ENCODE results near the gene UGT1A5. TPM values are rescaled to one million over a fixed set of nuclear protein-coding genes. Genes with fewer than 3 reads are reported as not detected.

UGT1A5 gene
- total RNA-seq, 1 experiment from 2014 or later: not detected

DNA sequence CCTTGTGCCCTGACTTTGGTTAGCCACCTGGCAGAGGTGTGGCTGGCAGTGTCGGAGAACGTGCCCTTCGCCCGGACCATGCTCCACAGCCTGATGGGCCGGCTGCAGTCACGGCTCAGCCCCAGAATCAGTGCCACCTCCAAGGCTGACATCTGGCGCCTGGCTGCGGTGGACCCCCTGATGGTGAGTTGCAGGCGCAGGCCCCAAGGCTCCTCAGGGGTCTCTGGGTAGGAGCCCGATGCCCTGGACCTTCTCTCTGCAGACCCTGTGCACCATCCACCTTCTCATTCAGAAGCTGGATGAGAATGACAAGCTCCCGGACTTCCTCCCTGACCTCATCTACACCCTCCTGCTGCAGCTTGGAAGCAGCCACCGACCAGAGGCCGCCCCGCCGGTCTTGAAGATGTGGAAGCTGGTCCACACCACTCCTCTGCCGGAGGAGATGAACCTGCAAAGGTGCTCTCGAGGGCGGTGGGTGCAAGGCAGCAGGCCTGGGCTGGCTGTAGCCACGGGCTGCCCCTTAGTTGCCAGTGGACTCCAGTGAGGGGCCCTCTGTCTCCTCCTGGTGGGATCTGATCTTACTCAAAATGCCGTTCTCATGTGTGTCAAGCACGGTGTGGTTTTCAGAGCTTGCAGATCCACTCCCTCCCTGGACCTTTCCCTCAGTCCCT, 109.5 kb downstream of the UGT1A5 start:
- no peak overlapping the region for H3K4me2 ChIP-seq (ENCODE audit: low read length)
- no peaks in the 10 kb centered on the region for H3K9me3 ChIP-seq (ENCODE audit: control insufficient read depth in 1 of 2, insufficient read depth in 1 of 2, low read depth in 1 of 2, low read length in 2 of 2)
- no peaks in the 10 kb centered on the region for H3K27me3 ChIP-seq (ENCODE audit: insufficient read depth, low read length)
- no peak overlapping the region for H3K4me3 ChIP-seq (replicated peaks in 1 of 2; ENCODE audit: low read depth in 1 of 2, low read length in 2 of 2)
- BruUV-seq (replicated peaks): no TSS peak
- no peaks in the 10 kb centered on the region for H3K9me2 ChIP-seq (ENCODE audit: insufficient read depth)
- intact Hi-C loops (cut with micrococcal nuclease): no loop called here
- TF ChIP-seq ATF3 (IDR thresholded peaks at IDR 0.05) (no peak), ZNF274 (IDR thresholded peaks at IDR 0.05; ENCODE audit: low read depth, low read length) (no peak), ZBTB33 (IDR thresholded peaks at IDR 0.05; ENCODE audit: extremely low read depth, insufficient replicate concordance, low read length) (no peak), SRF (IDR thresholded peaks at IDR 0.05; ENCODE audit: low read depth) (no peak), EZH2 (IDR thresholded peaks at IDR 0.05) (no peak), TCF7L2 (IDR thresholded peaks at IDR 0.05; ENCODE audit: borderline replicate concordance, extremely low read depth, insufficient read depth, insufficient read length) (no peak), YY1 (IDR thresholded peaks at IDR 0.05; ENCODE audit: extremely low read depth, insufficient replicate concordance, low read depth, low read length) (no peak)
- TF ChIP-seq, protein P1, sequence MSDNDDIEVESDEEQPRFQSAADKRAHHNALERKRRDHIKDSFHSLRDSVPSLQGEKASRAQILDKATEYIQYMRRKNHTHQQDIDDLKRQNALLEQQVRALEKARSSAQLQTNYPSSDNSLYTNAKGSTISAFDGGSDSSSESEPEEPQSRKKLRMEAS (IDR thresholded peaks at IDR 0.05): no peak
- H2AFZ ChIP-seq (ENCODE audit: low read depth, low read length, poor library complexity, severe bottlenecking): no peak overlapping the region
- no peaks in the 10 kb centered on the region for H3K36me3 ChIP-seq (ENCODE audit: control insufficient read depth in 1 of 2, insufficient read depth in 2 of 2, low read length in 2 of 2)
- no peaks in the 10 kb centered on the region for H3K79me2 ChIP-seq (ENCODE audit: insufficient read depth, low read length)
- DNase-seq (ENCODE audit: low read depth, low spot score) (no peak), ATAC-seq (no peak)
- no peak overlapping the region for H3K9ac ChIP-seq (ENCODE audit: low read length)
- CTCF ChIA-PET: no interaction called here
- H4K20me1 ChIP-seq (ENCODE audit: insufficient read depth): no peaks in the 10 kb centered on the region
- H3K27ac ChIP-seq (ENCODE audit: low read depth, low read length): no peak overlapping the region
- RAD21 ChIA-PET (ENCODE audit: low non-redundant PET in 1 of 2, low total read pairs in 2 of 2, uncharacterized antibody in 2 of 2, unreplicated experiment in 2 of 2): no interaction called here
- no peaks in the 10 kb centered on the region for H3K4me1 ChIP-seq (ENCODE audit: control insufficient read depth in 1 of 2, insufficient read depth in 2 of 2, low read length in 2 of 2)
- POLR2A ChIA-PET: no interaction called here

Other genes starting within 250 kb of the UGT1A5 start
- gene USP40, start 146.1 kb upstream of the UGT1A5 start, total RNA-seq (2021; ENCODE audit: unreplicated experiment): 34.9 TPM
- not detected for gene UGT1A8, start 95.3 kb upstream of the UGT1A5 start, total RNA-seq (2021; ENCODE audit: unreplicated experiment)
- gene UGT1A10, start 76.5 kb upstream of the UGT1A5 start, total RNA-seq (2021; ENCODE audit: unreplicated experiment): not detected
- gene UGT1A9, start 41.0 kb upstream of the UGT1A5 start, total RNA-seq (2021; ENCODE audit: unreplicated experiment): not detected
- gene UGT1A7, start 31.0 kb upstream of the UGT1A5 start, total RNA-seq (2021; ENCODE audit: unreplicated experiment): not detected
- gene UGT1A6, start 20.0 kb upstream of the UGT1A5 start, total RNA-seq (2021; ENCODE audit: unreplicated experiment): not detected
- gene UGT1A4, start 5.8 kb downstream of the UGT1A5 start, total RNA-seq (2021; ENCODE audit: unreplicated experiment): 0.12 TPM
- not detected for gene UGT1A3, start 16.1 kb downstream of the UGT1A5 start, total RNA-seq (2021; ENCODE audit: unreplicated experiment)
- gene UGT1A1, start 47.4 kb downstream of the UGT1A5 start, total RNA-seq (2021; ENCODE audit: unreplicated experiment): not detected
- not detected for gene MROH2A, start 65.4 kb downstream of the UGT1A5 start, total RNA-seq (2021; ENCODE audit: unreplicated experiment)
- gene HJURP, start 141.6 kb downstream of the UGT1A5 start, total RNA-seq (2021; ENCODE audit: unreplicated experiment): 64.1 TPM
- 0.39 TPM for gene TRPM8, start 204.5 kb downstream of the UGT1A5 start, total RNA-seq (2021; ENCODE audit: unreplicated experiment)

All from HCT116 (cell line).